Astrocyte of the cerebellum (primary cell): ENCODE measurements around the gene ELOVL2.

Experiments
- DNase-seq: peaks from one replicate; pipeline ENCODE4 v3.0.0-alpha.2; 2011; ENCODE audit warnings: low read depth
- H3K4me3 ChIP-seq: 2 replicates; pipeline ENCODE4 v1.5.1; 2011; ENCODE audit warnings: mild to moderate bottlenecking, low read depth, low read length, moderate library complexity
- CTCF ChIP-seq: IDR thresholded peaks from 2 replicates; pipeline ENCODE4 v1.5.1; 2012; ENCODE audit warnings: low read length, low read depth, moderate library complexity, mild to moderate bottlenecking; ENCODE audit errors: missing control alignments
- in situ Hi-C: cut with HindIII; loops from 2 replicates; pipeline ENCODE4 v1.10.0; 2017; ENCODE audit warnings: low sequenced_read_pairs

The ELOVL2 gene

GRCh38 chr6:10933126-10933525, 111.0 kb downstream of the ELOVL2 start:
- H3K4me3 ChIP-seq, result no peak overlapping the region
- in situ Hi-C loops, result no loop called here
- DNase-seq, result no peak
- no peak for TF ChIP-seq CTCF
